Spleen (tissue), 7 donors: Measurements from ENCODE around the gene PSG2.
"Not testable (repeated sequence)": the region's sequence is repeated elsewhere in the genome, so short reads cannot be mapped to it uniquely, and the experiment has no call there.

ENCODE experiments used
- CTCF ChIP-seq, 11 experiments: fragments of 200-600 bp in 7 of 11; fragments of 450-650 bp in 4 of 11; sonication (generic) in 4 of 11; IDR thresholded peaks in 8 of 11; conservative IDR thresholded peaks in 3 of 11; 1 replicate in 7 of 11; 2 replicates in 4 of 11; pipeline versions ENCODE4 v1.4.0 to v1.8.0; 2016 to 2021; ENCODE audit warnings: antibody characterized with exemption in 11 of 11, inconsistent platforms in 4 of 11, mild to moderate bottlenecking in 1 of 11
- POLR2A ChIP-seq, 3 donors: fragments of 450-650 bp; IDR thresholded peaks; one replicate each; pipeline ENCODE4 v1.5.1; 2017; ENCODE audit warnings: antibody characterized with exemption in 3 of 3, mild to moderate bottlenecking in 1 of 3
- donor health status: DM: no; HTN: no; CAD: no; lungs with moderate emphysema.
- donor health status: DM: no; HTN: no; CAD: no.
- donor health status: DM: no; HTN: no; CAD: no.

GRCh38 chr19:43021629-43022028 lies 60.9 kb downstream of the PSG2 start:
- not testable (repeated sequence) for TF ChIP-seq POLR2A (IDR thresholded peaks at IDR 0.05); CTCF (IDR thresholded peaks at IDR 0.05 in 8 of 11, conservative IDR thresholded peaks at IDR 0.05 in 3 of 11)
